OCI-LY1 (cell line): ENCODE results near the gene MYO18A.

ENCODE experiments used
- H2AFZ ChIP-seq: fragments of 200-600 bp; sonication (generic), shearing (Covaris generic); 2 replicates; pipeline ENCODE4 v1.6.0; 2014; ENCODE audit warnings: antibody characterized with exemption, mild to moderate bottlenecking, low read length
- H3F3A ChIP-seq: fragments of 200-600 bp; sonication (generic), shearing (Covaris generic); 2 replicates; pipeline ENCODE4 v1.6.0; 2014; ENCODE audit warnings: mild to moderate bottlenecking, antibody characterized with exemption, low read length, moderate library complexity; ENCODE audit not compliant: insufficient read depth
- H3K27ac ChIP-seq: fragments of 200-600 bp; sonication (generic); 2 replicates; pipeline ENCODE4 v1.5.1; 2014; ENCODE audit warnings: low read length, mixed run types, mild to moderate bottlenecking, low read depth; ENCODE audit not compliant: poor library complexity, severe bottlenecking
- H3K27me3 ChIP-seq: fragments of 200-600 bp; sonication (generic); 2 replicates; pipeline ENCODE4 v1.6.0; 2014; ENCODE audit warnings: antibody characterized with exemption, mild to moderate bottlenecking, low read length, moderate library complexity; ENCODE audit not compliant: insufficient read depth
- H3K36me3 ChIP-seq: fragments of 200-600 bp; sonication (generic); 2 replicates; pipeline ENCODE4 v1.6.1; 2014; ENCODE audit warnings: mild to moderate bottlenecking, antibody characterized with exemption, low read length, moderate library complexity, mixed read lengths; ENCODE audit not compliant: insufficient read depth
- H3K4me1 ChIP-seq: fragments of 200-600 bp; sonication (generic); 2 replicates; pipeline ENCODE4 v1.5.1; 2014; ENCODE audit warnings: mild to moderate bottlenecking, low read length, moderate library complexity; ENCODE audit not compliant: insufficient read depth, severe bottlenecking
- H3K4me2 ChIP-seq: fragments of 200-600 bp; sonication (generic), shearing (Covaris generic); 2 replicates; pipeline ENCODE4 v1.6.1; 2014; ENCODE audit warnings: low read length
- H3K4me3 ChIP-seq: fragments of 200-600 bp; sonication (generic); 2 replicates; pipeline ENCODE4 v1.5.1; 2014; ENCODE audit warnings: low read length, low read depth, mild to moderate bottlenecking, mixed read lengths; ENCODE audit not compliant: poor library complexity, severe bottlenecking
- H3K79me2 ChIP-seq: fragments of 200-600 bp; shearing (Covaris generic); 2 replicates; pipeline ENCODE4 v1.6.1; 2016; ENCODE audit warnings: mixed run types, low read length, mixed read lengths; ENCODE audit not compliant: insufficient read depth
- H3K9ac ChIP-seq: fragments of 200-600 bp; sonication (generic), shearing (Covaris generic); 2 replicates; pipeline ENCODE4 v1.6.1; 2014; ENCODE audit warnings: mild to moderate bottlenecking, low read length, mixed read lengths
- H3K9me2 ChIP-seq: fragments of 200-600 bp; sonication (generic), shearing (Covaris generic); 2 replicates; pipeline ENCODE4 v1.6.1; 2014; ENCODE audit warnings: low read depth, mild to moderate bottlenecking, low read length, mixed read lengths
- H3K9me3 ChIP-seq: fragments of 200-600 bp; shearing (Covaris generic); 2 replicates; pipeline ENCODE4 v1.6.1; 2014; ENCODE audit warnings: low read length, mixed read lengths
- H4K20me1 ChIP-seq: fragments of 200-600 bp; sonication (generic), shearing (Covaris generic); 2 replicates; pipeline ENCODE4 v1.6.0; 2016; ENCODE audit warnings: mild to moderate bottlenecking, low read length; ENCODE audit not compliant: insufficient read depth
- EZH2 ChIP-seq: fragments of 200-600 bp; sonication (generic), shearing (Covaris generic); IDR thresholded peaks from 2 replicates; pipeline ENCODE4 v1.8.0; 2017; ENCODE audit warnings: borderline replicate concordance, mixed run types, mild to moderate bottlenecking, antibody characterized with exemption, low read length, moderate library complexity, mixed read lengths
- TF ChIP-seq, protein P1 (sequence below): fragments of 200-600 bp; sonication (generic), shearing (Covaris generic); IDR thresholded peaks from 2 replicates; pipeline ENCODE4 v1.5.1; 2017; ENCODE audit warnings: mild to moderate bottlenecking, antibody characterized with exemption, low read length, moderate library complexity, mixed read lengths

MYO18A gene

DNA sequence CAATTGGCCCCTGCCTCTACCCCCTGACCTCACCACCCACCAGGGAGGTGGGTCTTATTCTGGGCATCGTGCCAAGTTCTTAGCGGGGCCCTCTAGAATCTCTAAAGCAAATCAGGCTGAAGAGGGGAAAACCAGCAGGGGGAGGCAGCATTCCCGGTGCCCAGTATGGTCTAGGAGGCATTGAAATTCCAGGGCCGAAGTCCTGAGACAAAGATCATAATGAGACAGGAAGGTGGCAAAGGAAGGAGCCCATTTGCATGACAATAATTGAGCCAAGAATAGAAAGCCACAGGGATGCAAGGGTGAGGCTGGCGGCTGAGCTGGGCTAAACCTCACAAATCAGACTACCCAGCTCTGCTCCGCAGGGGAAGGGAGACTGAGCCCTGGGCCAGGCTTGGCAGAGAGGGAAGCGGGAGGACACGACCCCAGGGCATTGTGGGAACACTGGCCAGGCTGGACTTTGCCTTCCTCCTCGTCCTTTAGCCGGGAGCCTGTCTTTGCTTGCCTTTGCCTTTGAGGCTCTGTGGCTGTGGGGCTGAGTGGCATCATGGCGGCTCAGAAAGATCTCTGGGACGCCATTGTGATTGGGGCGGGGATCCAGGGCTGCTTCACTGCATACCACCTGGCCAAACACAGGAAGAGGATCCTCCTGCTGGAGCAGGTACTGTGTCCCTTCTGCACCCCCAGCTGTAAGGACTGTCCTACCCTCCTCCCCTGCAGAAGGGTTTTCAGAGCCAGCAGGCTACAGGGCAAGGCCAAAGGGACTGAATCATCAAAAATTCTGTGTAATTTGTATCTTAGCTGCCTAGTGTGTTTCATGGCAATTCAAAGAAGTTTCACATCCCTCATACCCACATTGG lies 137.3 kb downstream of the MYO18A start, which contains the start of gene PIPOX:
TSS of gene PIPOX (plus strand) at position 463 of the 860 bp plus-strand sequence. CDS start at position 548, 85 bp downstream.
- H3K27me3 ChIP-seq, result no peaks in the 10 kb centered on the region
- no peaks in the 10 kb centered on the region for H3K9me3 ChIP-seq
- H4K20me1 ChIP-seq, result no peaks in the 10 kb centered on the region
- no peaks in the 10 kb centered on the region for H3K79me2 ChIP-seq
- TF ChIP-seq, protein P1, sequence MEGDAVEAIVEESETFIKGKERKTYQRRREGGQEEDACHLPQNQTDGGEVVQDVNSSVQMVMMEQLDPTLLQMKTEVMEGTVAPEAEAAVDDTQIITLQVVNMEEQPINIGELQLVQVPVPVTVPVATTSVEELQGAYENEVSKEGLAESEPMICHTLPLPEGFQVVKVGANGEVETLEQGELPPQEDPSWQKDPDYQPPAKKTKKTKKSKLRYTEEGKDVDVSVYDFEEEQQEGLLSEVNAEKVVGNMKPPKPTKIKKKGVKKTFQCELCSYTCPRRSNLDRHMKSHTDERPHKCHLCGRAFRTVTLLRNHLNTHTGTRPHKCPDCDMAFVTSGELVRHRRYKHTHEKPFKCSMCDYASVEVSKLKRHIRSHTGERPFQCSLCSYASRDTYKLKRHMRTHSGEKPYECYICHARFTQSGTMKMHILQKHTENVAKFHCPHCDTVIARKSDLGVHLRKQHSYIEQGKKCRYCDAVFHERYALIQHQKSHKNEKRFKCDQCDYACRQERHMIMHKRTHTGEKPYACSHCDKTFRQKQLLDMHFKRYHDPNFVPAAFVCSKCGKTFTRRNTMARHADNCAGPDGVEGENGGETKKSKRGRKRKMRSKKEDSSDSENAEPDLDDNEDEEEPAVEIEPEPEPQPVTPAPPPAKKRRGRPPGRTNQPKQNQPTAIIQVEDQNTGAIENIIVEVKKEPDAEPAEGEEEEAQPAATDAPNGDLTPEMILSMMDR, result no peak
- H3K9me2 ChIP-seq, result no peaks in the 10 kb centered on the region
- H3K27ac ChIP-seq, result no peak within 1 kb of the TSS
- H3F3A ChIP-seq, result no peaks in the 10 kb centered on the region
- H3K4me3 ChIP-seq, result no peak within 1 kb of the TSS
- H3K36me3 ChIP-seq, result no peaks in the 10 kb centered on the region
- H3K4me1 ChIP-seq, result peaks cover 9% of the 10 kb centered on the region
- no peak within 1 kb of the TSS for H3K9ac ChIP-seq
- peak within 1 kb of the TSS; percentile 2; the same call in 1 of the 2 replicates for H3K4me2 ChIP-seq
- H2AFZ ChIP-seq, result no peak within 1 kb of the TSS

DNA sequence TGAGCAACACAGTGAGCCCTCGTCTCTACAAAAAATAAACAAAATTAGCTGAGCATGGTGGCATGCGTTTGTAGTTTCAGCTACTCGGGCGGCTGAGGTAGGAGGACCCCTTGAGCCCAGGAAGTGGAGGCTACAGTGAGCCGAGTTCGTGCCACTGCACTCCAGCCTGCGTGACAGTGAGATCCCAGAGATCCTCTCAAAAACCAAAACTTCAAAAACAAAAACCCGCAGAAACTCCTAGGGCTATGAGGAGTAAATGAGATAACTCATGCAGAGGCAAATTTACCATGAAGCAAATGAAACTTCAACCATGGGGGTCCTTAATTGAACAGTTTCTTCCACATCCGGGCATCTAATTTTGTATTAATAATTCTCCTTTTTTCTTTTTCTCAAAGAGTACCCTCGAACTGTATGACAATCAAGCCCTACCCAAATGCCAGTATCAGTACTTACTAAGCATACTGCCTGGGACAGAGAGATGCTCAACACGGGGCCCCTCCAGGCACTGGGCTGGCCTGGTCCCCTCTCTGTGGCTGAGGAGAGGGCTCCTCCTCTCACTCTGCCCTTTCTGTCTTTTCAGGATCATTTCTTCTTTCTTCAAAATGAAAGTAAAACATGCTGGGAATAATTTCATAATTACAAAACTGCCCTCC lies 138.0 kb downstream of the MYO18A start:
- H3K4me2 ChIP-seq, result peak overlapping the region; percentile 2; the same call in 1 of the 2 replicates
- H3K36me3 ChIP-seq, result no peaks in the 10 kb centered on the region
- no peak overlapping the region for H3K4me3 ChIP-seq
- peaks cover 9% of the 10 kb centered on the region for H3K4me1 ChIP-seq
- H3F3A ChIP-seq, result no peaks in the 10 kb centered on the region
- no peaks in the 10 kb centered on the region for H3K9me2 ChIP-seq
- TF ChIP-seq, protein P1, result no peak
- TF ChIP-seq EZH2, result no peak
- H3K27ac ChIP-seq, result no peak overlapping the region
- H4K20me1 ChIP-seq, result no peaks in the 10 kb centered on the region
- no peaks in the 10 kb centered on the region for H3K9me3 ChIP-seq
- H3K79me2 ChIP-seq, result no peaks in the 10 kb centered on the region
- H3K9ac ChIP-seq, result no peak overlapping the region
- no peaks in the 10 kb centered on the region for H3K27me3 ChIP-seq
- no peak overlapping the region for H2AFZ ChIP-seq

DNA sequence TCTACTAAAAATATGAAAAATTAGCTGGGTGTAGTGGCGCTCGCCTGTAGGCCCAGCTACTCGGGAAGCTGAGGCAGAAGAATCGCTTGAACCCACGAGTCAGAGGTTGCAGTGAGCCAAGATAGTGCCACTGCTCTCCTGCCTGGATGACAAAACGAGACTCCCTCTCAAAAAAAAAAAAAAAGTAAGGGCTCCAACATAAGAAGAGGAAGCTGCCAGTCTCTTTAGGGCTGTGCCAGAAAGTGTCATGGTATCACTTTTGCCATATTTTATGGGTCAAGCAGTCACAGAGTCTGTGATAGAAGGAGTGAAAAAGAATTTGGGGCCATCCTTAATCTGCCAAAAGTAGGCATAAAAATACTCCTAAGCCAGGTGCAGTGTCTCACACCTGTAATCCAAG lies 138.6 kb downstream of the MYO18A start:
- no peak overlapping the region for H2AFZ ChIP-seq
- no peak overlapping the region for H3K27ac ChIP-seq
- H3K9me3 ChIP-seq, result no peaks in the 10 kb centered on the region
- H3K79me2 ChIP-seq, result no peaks in the 10 kb centered on the region
- H3K4me1 ChIP-seq, result peaks cover 9% of the 10 kb centered on the region
- no peak overlapping the region for H3K4me2 ChIP-seq
- no peak overlapping the region for H3K4me3 ChIP-seq
- H3K9me2 ChIP-seq, result no peaks in the 10 kb centered on the region
- no peaks in the 10 kb centered on the region for H3F3A ChIP-seq
- no peaks in the 10 kb centered on the region; the same call in 1 of the 2 replicates for H3K27me3 ChIP-seq
- no peaks in the 10 kb centered on the region for H3K36me3 ChIP-seq
- TF ChIP-seq, protein P1, result no peak
- TF ChIP-seq EZH2, result no peak
- H3K9ac ChIP-seq, result no peak overlapping the region
- no peaks in the 10 kb centered on the region for H4K20me1 ChIP-seq
